NCI-H345 treated with DMSO at 0.1 percent for 48 hours (cell line): ENCODE results near the gene GLO1.
"Not testable (repeated sequence)": the region's sequence is repeated elsewhere in the genome, so short reads cannot be mapped to it uniquely, and the experiment has no call there.

Experiments
- DNase-seq: peaks from one replicate; lab custom pipeline; 2025; ENCODE audit not compliant: unreplicated experiment; lab: John Stamatoyannopoulos, UW

GLO1 gene

GRCh38 chr6:38708496-38708895, 5.6 kb upstream of the GLO1 start:
- no peak for DNase-seq

GRCh38 chr6:38705924-38706323, 3.0 kb upstream of the GLO1 start:
- no peak for DNase-seq

DNA sequence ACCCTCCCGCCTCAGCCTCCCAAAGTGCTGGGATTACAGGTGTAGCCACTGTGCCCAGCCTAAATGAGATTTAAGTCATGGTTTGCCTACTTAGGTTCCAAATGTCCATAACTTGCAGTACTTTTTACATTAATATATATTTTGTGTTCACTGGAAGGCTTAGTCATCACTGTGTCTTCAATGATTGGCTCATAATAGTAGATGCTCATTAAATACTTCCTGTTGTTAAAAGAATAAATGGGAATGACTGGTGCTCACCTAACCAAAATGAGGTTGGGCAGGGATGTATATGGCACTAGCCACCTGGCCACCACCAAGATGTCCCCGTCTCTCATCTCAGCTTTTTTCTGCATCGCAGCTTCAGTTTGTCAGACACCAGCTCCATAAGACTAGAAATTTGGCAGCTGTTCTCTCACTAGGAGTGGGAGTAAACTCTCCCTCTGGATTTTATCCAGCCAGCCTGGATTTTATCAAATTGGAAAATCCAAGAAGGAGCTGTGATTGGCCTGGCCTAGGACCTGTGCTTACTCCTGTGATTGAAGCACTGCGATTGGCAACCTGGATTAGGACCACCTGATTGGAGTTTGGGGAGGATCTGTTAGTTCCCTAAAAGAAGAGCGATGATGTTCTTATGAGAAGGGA, 1.1 kb upstream of the GLO1 start:
- no peak for DNase-seq

DNA sequence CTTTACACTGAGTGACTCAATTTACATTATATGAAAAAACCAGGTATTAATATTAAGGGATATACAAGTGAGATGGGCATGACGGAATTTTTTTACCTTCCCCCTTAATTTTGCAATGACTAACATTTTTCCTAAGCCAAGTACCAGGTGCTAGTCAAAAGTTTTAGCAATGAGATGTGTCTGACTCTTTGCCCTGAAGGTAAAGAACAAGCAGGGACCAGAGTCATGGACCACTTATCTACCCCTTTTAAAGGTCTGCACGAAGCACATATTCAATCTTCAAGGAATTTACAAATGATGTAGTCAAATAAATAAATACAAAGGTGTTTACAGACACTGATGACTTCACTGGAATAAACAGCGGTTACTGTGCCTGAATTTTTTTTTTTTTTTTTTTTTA, 1.4 kb downstream of the GLO1 start:
- no peak for DNase-seq

- DNase-seq, result not testable (repeated sequence)
Measured at GRCh38 chr6:38699702-38700101, 3.2 kb downstream of the GLO1 start.

- DNase-seq, result no peak
Measured at GRCh38 chr6:38697846-38698245, 5.1 kb downstream of the GLO1 start.

DNA sequence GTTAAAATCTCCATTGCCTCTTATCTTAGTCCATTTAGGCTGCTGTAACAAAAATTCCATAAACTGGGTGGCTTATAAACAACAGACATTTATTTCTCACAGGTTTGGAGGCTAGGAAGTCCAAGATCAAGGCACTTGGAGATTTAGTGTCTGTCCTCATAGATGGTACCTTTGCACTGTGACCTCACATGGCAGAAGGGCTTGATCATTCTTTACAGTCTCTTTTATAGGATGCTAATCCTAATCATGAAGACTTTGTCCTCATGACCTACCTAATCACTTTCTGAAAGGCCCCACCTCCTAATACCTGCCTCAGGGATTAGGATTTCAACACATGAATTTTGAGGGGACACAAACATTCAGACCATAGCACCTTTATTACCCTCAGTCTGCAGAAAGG, 6.6 kb downstream of the GLO1 start:
- no peak for DNase-seq

DNA sequence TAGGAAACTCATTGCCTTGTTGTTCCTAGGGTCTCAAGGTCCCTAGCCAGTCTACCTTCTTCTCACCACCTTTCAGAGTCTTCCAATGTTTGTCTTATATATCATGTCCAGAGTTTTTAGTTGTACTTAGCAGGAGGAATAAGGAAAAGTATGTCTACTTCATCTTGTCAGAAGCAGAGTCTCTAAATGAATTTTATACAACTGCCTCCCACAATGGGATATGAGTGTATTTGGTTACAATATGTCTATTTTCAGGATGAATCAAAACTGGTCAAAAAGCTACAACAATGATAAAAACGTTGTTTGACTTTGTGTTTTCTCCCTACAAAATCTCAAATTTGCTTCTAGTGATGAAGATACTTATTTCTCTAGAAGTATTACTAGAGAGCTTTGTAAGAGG, 7.0 kb downstream of the GLO1 start:
- DNase-seq, result no peak

GRCh38 chr6:38695227-38695900, 7.6 kb downstream of the GLO1 start:
- DNase-seq, result no peak

DNA sequence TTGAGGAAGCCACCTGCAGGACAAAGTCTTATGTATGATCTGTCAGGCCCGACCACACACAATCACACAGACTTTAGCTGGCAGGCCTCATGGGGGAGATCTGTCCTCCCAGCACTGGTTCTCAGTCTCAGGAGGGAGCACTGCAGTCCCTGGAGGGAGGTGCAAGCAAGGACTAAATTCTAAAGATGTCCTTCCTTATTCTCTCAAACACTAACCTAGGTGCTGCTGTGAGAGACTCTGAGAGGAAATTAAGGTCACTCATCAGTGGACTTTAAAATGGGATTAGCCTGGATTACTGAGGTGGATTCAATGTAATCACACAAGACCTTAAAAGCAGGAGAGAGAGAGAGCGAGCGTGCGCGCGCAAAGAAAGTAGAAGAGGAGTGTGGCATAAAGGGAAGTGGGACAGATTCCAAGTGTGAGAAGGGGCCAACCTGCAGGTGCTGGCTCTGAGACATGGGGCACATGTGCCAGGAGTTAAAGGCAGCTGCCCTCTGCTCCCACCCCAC, 14.3 kb downstream of the GLO1 start:
- DNase-seq, result no peak

DNA sequence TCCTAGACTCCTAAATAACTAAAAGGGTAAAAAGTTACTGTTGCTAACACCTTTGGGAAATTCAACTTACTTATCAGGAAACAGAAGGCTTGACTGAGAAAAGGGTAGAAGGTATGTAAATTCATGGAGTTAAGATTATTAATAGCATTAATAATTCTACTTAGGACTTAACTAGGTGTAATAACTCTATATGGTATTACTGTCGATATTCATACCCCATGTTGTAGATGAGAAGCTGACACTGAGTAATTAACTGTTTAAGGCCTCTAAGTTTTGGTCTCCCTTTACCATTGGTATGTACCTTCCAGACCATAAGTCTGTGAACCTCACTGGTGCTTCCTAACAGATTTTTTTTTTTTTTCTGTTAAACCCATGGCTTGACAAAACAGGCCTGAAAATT, 15.4 kb downstream of the GLO1 start:
- no peak for DNase-seq

DNA sequence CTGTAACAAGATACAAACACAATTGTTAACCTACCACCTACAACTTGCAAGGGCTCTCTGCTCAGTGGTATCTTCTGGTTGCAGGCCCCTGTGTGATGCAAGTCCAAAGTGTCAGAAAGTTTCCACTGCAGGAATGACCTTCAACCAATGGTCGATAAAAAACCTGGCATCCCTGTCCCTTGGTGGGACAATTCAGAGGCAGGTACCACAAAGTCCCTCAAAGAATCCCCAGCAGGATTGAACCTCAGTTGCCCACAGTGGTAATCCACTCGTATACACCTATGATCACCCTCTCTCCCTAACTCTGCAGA, 15.9 kb downstream of the GLO1 start:
- no peak for DNase-seq

- DNase-seq, result no peak
Measured at GRCh38 chr6:38686270-38687042, 16.5 kb downstream of the GLO1 start.

GRCh38 chr6:38684904-38685303, 18.0 kb downstream of the GLO1 start:
- no peak for DNase-seq

GRCh38 chr6:38684237-38684636, 18.7 kb downstream of the GLO1 start:
- DNase-seq, result no peak

DNA sequence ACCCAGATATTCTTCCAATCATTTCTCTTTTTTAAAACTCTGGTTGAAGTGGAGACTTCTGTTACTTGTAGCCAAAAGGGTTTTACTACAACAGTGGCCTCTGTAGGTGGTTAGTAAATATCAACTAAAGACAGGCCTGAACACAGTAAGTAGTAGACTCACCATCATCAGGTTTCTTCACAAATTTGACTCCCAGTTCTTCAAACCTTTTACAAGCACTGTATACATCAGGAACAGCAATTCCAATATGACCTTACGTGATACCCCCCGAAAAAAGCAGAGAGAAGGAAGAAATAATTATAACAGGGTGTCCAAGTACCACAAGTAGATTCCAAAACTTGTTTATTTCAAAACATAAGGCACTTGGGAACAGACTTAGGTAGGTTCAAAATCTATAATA, 21.1 kb downstream of the GLO1 start:
- DNase-seq, result no peak

DNA sequence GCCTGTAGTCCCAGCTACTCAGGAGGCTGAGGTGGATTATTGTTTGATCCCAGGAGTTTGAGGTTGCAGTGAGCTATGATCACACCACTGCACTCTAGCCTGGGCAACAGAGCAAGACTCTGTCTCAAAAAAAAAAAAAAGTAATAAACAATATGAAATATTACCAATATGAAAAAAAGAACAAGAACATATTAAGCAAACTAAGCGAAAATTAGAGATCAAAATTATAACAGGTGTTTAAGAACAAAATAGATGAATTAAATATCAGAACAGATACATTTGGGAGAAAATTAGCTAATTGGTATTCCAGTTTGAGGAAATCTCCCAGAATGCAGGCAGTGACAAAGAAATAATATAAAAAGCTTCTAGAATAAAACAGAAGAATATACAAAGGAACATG, 23.3 kb downstream of the GLO1 start:
- no peak for DNase-seq

- DNase-seq, result no peak
Measured at GRCh38 chr6:38678178-38678760, 24.7 kb downstream of the GLO1 start.

DNA sequence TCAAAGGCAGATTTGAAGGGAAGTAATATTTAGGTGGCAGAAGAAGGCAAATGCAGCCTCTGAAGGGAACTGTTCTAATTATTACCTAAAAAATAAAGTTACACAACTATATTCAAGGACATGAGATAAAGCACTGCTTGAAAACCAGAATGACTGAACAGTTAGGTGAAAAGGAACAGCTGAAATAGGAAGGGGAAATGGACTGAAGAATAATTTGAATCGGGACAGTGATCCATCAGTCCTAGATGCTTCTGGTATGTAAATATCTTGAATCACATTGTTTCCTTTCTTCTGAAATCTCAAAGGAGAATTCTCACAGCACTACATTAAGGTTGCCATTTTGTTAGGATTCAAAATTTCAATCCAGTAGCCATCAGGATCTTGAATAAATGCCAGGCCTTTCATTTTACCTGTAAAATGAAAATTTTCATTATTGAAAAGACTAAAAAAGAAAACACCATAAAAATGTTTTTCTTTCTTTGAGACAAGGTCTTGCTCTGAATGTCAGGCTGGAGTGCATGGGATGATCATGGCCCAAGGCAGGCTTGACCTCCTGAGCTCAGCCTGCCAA, 25.9 kb downstream of the GLO1 start:
- DNase-seq, result no peak

DNA sequence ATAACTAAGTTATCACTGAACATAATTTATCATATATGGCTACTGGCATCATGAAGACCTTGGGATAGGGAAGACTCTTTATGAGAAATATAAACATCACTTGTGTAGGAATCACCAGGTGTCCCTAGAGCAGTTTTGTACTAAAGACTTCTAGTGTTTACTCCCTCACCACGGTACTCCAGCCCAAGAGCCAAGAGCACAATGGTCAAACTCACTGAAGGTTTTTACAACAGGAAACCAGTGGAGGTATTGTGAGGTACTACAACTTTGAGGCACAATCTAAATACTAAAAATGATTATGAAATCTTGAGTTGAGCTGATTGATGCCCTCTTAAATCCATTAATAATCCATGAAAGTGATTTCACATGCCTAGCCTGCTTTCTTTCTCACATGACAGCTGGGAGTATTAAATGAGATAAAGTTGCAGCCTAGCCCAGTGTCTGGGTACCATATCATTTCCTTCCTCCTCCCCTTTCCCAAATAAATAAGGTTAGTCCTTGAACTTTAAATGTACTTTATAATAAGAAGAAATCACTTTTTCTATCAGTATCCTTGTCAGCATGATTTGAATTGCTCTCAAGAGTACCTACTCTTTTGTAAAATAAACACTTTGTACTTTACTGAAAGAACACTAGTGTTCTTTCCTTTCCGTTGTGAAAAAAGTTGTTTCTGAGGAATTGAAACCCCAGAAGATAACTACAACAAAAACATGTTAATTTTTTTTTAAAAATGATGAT, 26.5 kb downstream of the GLO1 start:
- DNase-seq, result no peak
